Measurements from ENCODE around the gene MKRN3. TPM values are rescaled to one million over a fixed set of nuclear protein-coding genes. Genes with fewer than 3 reads are reported as not detected.

MKRN3 gene
- total RNA-seq, 1 experiment from 2014 or later = 7.9 TPM

GRCh38 chr15:23546158-23546557 lies 19.3 kb upstream of the MKRN3 start:
- ATAC-seq = no peak
- no peaks in the 10 kb centered on the region for H3K36me3 ChIP-seq (ENCODE audit: control insufficient read depth, insufficient read depth, low read length)
- H3K4me1 ChIP-seq (ENCODE audit: control insufficient read depth, insufficient read depth, low read length) = no peaks in the 10 kb centered on the region
- intact Hi-C loops (cut with micrococcal nuclease; ENCODE audit: unreplicated experiment) (no loop called here), in situ Hi-C loops (cut with HindIII; ENCODE audit: low pct_unique_long_range_greater_than_20kb, low sequenced_read_pairs) (no loop called here)
- H3K27ac ChIP-seq (ENCODE audit: low read length) = no peak overlapping the region
- POLR2A ChIA-PET = no interaction called here
- no TSS peak for BruUV-seq (replicated peaks)
- no peak for DNase-seq (ENCODE audit: low read depth, low spot score)
- H3K9me3 ChIP-seq (ENCODE audit: control insufficient read depth, insufficient read depth, low read depth, low read length) = no peaks in the 10 kb centered on the region
- H3K27me3 ChIP-seq (ENCODE audit: control insufficient read depth, insufficient read depth, low read length) = no peaks in the 10 kb centered on the region; the same call in 1 of the 2 replicates
- CTCF ChIA-PET = no interaction called here
- TF ChIP-seq, protein P1, sequence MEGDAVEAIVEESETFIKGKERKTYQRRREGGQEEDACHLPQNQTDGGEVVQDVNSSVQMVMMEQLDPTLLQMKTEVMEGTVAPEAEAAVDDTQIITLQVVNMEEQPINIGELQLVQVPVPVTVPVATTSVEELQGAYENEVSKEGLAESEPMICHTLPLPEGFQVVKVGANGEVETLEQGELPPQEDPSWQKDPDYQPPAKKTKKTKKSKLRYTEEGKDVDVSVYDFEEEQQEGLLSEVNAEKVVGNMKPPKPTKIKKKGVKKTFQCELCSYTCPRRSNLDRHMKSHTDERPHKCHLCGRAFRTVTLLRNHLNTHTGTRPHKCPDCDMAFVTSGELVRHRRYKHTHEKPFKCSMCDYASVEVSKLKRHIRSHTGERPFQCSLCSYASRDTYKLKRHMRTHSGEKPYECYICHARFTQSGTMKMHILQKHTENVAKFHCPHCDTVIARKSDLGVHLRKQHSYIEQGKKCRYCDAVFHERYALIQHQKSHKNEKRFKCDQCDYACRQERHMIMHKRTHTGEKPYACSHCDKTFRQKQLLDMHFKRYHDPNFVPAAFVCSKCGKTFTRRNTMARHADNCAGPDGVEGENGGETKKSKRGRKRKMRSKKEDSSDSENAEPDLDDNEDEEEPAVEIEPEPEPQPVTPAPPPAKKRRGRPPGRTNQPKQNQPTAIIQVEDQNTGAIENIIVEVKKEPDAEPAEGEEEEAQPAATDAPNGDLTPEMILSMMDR (IDR thresholded peaks at IDR 0.05) = no peak
- TF ChIP-seq TCF7L2 (IDR thresholded peaks at IDR 0.05; ENCODE audit: low read depth, low read length) (no peak), SIN3A (IDR thresholded peaks at IDR 0.05; ENCODE audit: borderline replicate concordance, insufficient read depth, low read depth, low read length) (no peak), POLR2AphosphoS5 (IDR thresholded peaks at IDR 0.05; ENCODE audit: low read depth, low read length) (no peak)
- TF ChIP-seq, protein P2, sequence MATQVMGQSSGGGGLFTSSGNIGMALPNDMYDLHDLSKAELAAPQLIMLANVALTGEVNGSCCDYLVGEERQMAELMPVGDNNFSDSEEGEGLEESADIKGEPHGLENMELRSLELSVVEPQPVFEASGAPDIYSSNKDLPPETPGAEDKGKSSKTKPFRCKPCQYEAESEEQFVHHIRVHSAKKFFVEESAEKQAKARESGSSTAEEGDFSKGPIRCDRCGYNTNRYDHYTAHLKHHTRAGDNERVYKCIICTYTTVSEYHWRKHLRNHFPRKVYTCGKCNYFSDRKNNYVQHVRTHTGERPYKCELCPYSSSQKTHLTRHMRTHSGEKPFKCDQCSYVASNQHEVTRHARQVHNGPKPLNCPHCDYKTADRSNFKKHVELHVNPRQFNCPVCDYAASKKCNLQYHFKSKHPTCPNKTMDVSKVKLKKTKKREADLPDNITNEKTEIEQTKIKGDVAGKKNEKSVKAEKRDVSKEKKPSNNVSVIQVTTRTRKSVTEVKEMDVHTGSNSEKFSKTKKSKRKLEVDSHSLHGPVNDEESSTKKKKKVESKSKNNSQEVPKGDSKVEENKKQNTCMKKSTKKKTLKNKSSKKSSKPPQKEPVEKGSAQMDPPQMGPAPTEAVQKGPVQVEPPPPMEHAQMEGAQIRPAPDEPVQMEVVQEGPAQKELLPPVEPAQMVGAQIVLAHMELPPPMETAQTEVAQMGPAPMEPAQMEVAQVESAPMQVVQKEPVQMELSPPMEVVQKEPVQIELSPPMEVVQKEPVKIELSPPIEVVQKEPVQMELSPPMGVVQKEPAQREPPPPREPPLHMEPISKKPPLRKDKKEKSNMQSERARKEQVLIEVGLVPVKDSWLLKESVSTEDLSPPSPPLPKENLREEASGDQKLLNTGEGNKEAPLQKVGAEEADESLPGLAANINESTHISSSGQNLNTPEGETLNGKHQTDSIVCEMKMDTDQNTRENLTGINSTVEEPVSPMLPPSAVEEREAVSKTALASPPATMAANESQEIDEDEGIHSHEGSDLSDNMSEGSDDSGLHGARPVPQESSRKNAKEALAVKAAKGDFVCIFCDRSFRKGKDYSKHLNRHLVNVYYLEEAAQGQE (IDR thresholded peaks at IDR 0.05; ENCODE audit: insufficient read depth in 1 of 2, low read depth in 2 of 2, low read length in 1 of 2) = no peak
- no peak overlapping the region for H3K4me3 ChIP-seq (ENCODE audit: low read depth in 2 of 2, low read length in 2 of 2)

DNA sequence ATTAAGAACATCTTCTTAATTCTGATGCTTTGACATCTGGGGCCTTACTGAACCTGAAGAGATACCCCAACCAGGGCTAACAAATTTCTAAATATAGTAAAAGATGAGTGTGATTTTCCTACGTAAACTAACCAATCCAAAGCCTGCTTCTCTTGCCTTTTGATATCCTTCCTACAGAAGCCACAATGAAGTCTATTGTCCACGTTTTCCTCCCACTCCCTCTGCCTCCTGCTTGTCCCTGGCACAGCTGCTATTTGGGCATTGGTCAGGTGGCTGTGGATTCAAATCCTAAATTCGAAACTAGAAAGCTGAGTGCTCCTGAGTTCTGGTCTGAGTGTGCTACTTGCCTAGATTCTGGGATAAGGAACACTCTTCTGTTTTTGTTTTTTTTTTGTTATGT lies 17.4 kb upstream of the MKRN3 start:
- in situ Hi-C loops (cut with HindIII; ENCODE audit: low pct_unique_long_range_greater_than_20kb, low sequenced_read_pairs) = no loop called here
- Histone ChIP-seq H3K27me3 (ENCODE audit: control insufficient read depth, insufficient read depth, low read length) (no peaks in the 10 kb centered on the region; the same call in 1 of the 2 replicates), H3K27ac (ENCODE audit: low read length) (no peak overlapping the region), H3K36me3 (ENCODE audit: control insufficient read depth, insufficient read depth, low read length) (no peaks in the 10 kb centered on the region), H3K4me3 (ENCODE audit: low read depth in 2 of 2, low read length in 2 of 2) (no peak overlapping the region), H3K4me1 (ENCODE audit: control insufficient read depth, insufficient read depth, low read length) (no peaks in the 10 kb centered on the region), H3K9me3 (ENCODE audit: control insufficient read depth, insufficient read depth, low read depth, low read length) (no peaks in the 10 kb centered on the region)
- intact Hi-C loops (cut with micrococcal nuclease; ENCODE audit: unreplicated experiment) = no loop called here
- TF ChIP-seq SIN3A (IDR thresholded peaks at IDR 0.05; ENCODE audit: borderline replicate concordance, insufficient read depth, low read depth, low read length) (no peak), POLR2AphosphoS5 (IDR thresholded peaks at IDR 0.05; ENCODE audit: low read depth, low read length) (no peak), TCF7L2 (IDR thresholded peaks at IDR 0.05; ENCODE audit: low read depth, low read length) (no peak)
- TF ChIP-seq, protein P2 (IDR thresholded peaks at IDR 0.05; ENCODE audit: insufficient read depth in 1 of 2, low read depth in 2 of 2, low read length in 1 of 2) = no peak
- TF ChIP-seq, protein P1 (IDR thresholded peaks at IDR 0.05) = no peak
- CTCF ChIA-PET = no interaction called here
- DNase-seq (ENCODE audit: low read depth, low spot score) = no peak
- POLR2A ChIA-PET = no interaction called here
- BruUV-seq (replicated peaks) = no TSS peak
- no peak for ATAC-seq

All from Panc1 (cell line).